Stimulated activated CD4-positive, alpha-beta T cell treated with anti-CD3 and anti-CD28 coated beads, Interleukin-4, amount 100 ng/mL, for 1 hour (primary cell): Measurements from ENCODE around the gene CKMT2.

Source experiments
- DNase-seq: peaks from one replicate; pipeline ENCODE4 v3.0.0-alpha.2; 2020

The CKMT2 gene

DNA sequence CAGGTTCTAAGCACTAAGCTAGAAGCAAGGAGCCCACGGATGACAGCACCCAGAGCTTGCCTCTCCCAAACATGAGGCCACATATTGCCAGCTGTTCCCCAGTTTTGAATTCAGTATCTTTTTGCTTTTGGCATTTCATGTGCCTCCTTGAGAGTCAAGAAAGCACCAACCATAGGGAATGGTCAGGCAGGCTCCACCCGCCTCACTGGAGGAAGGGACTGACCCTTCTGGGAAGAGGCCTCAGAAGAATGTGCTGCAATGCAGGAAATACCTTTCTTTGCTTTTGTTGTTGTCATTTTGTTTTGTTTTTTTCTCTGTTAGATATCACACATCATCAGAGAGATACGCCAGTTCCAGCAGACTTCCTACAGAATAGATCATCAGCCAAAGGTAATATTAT lies 13.7 kb upstream of the CKMT2 start:
- no peak for DNase-seq

DNA sequence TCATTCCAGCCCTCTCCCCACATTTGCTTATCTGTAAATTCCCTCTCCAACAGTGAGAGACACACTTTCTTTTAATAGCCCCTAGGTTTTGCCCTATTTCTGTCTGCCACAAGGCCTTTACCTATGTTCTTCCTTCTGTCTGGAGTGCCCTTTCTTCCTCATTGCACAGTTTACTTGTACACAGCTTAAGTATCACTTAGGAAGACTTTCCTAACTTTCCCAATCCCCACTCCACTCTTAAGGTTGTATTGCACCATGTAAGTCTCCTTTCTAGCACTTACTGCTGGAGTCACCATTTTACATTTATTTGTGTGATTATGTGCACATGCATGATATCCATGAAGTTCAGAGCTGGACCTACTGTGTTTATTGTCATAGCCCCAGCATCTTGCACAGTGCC lies 10.8 kb upstream of the CKMT2 start:
- DNase-seq, result no peak

DNA sequence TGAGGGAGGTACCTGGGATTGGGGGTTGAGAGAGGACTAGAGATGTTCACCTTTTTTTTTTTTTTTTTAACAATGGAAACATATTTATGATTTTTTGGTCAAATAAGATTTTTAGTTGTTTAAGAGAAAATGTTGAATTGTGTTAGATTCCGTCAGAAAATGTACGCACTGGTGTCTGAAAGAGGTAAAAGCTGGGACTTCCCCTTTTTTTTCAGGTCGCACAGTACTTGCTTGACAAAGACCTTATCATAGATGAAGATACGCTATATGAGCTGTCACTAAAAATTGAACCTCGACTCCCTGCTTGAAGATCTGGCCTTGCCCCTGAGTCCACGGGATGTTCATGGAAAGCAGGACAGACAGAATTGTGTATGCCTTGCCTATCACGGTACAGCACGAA lies 7.7 kb upstream of the CKMT2 start:
- no peak for DNase-seq

DNA sequence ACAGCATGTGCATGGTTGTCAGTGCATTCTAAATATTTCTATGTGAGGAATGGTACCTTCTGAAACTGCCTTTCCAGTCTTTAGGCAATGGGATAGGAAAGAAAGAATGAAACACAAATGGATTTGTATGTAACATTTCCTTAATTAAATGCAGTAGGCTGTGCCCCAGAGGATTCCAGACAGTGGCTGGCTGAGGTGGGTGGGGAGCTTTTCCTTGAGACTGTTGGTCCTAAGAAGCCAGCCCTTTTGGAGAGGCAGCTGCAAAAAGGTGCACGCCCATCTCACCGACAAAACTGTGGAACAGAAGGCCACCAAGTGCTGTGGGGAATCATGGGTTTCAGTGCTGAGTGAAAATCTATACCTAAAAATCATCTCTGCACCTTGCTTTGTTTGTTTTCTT lies 6.8 kb upstream of the CKMT2 start:
- no peak for DNase-seq

DNA sequence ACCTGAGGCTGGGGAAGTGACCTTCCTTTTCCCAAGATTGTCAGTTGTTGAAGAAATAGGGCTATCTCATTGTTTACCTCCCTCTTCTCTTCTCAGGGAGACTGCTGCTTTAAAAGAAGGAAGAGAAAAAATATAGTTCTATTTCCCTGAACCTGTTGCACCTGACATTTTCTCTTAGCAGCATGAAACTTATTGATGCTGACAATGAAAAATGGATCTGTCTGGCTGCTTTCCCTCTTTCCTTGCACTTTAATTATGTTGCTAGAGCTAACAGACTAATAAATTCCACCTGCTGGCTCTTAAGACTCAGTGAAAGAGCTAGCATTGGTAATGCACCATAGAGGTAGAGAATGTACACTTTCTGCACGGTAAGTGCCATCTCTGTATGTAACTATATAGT lies 6.2 kb upstream of the CKMT2 start:
- no peak for DNase-seq

DNA sequence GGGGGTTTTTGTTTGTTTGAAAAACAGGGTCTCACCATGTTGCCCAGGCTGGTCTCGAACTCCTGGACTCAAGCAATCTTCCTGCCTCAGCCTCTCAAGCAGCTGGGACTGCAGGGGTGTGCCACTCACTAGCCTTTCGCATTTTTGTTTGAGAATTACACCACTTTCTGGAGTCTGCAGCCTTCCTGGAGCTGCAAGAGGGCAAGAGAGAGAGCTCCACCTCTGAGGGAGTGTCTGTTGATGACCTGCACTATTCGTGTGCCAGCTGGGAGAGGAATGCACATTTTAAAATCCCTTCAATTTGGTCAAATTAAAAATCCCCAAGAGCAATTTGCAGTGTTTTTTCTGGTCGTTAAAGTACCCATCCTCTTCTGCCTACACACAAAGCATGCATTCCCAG lies 5.0 kb upstream of the CKMT2 start:
- DNase-seq, result no peak

DNA sequence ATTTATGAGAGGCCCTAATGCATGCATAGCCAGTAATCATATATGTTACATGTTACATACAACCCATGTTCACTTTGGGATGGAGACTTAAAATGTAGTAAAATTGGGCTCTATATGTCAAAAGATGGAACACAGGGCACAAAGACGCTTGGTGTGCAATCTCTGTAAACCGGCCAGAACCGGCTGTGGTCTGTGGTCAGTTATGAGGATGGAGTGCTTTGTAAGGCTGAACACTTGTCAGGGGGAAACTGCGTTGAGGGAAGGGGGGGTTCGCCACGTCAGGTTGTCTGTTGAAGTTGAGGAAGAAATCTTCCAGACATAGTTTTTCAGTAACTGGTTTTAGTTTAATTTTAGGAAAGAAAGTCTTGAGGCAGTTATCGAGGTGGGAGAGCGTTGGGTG lies 2.7 kb upstream of the CKMT2 start:
- no peak for DNase-seq

DNA sequence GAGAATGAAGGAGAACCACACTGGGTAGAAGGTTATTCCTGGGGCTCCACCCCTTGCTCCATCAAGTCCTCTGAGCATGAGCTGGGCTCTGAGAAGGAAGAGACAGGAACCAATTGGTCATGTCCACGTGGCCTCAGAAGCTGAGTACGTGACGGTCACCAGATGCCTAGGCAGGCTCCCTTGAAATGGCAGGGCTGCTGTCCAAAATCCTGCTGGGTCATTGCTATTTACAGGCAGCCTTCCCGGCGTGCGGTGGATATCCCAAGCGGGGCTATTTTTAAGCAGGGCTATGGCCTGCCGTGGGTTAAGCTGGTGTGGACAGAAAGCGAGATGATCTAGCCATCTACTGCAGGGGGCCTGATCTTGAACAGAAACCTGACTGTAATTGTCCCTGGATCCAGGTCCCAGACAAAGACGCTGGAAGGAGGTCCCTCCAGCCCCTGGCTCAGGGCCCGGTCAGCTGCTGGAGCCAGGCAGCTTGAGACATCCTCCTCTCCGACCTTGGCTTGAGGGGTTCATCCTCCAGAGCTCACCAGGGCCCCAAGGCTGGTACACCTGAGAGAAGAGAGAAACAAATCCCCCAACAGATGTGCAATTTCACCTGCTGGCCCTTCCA lies 550 bp upstream of the CKMT2 start:
- no peak for DNase-seq

DNA sequence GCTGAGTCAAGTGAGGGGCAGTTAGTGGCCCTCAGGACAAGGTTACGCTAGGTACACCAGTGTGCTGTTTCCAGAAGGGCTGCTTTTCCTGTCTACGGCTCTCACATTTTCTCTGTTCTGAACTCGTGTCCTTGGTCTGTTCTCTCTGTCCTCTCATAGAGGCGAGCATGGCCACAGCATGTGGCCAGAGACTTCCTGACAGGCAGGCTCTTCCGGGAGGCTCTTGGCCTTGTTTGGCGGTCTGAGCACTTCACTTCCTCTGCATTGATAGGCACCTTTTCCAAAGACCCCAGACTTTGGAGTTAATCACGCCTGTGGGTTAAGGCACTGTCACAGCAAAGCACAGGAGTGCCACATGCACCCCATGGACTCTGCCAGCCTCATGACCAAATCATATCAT lies 1.2 kb downstream of the CKMT2 start:
- no peak for DNase-seq

DNA sequence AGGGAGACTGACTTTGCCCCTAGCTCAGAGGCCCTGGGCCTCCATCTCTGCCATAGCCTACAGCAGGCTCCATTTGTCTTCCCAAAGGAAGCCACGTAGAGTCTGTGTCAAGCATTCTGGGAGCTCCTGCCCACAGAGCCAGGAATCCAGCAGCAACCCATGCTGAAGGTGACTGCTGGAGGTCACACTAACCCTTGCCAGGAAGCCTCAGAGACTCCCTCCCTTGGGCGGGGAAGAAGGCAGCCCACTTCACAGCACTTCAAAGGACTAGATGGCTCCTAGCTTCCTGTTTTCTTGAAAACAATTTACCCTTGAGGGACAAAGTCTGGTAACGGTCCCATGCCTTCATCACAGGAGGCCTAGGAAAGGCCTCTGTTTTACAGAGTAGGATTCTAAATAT lies 1.7 kb downstream of the CKMT2 start:
- DNase-seq, result no peak

DNA sequence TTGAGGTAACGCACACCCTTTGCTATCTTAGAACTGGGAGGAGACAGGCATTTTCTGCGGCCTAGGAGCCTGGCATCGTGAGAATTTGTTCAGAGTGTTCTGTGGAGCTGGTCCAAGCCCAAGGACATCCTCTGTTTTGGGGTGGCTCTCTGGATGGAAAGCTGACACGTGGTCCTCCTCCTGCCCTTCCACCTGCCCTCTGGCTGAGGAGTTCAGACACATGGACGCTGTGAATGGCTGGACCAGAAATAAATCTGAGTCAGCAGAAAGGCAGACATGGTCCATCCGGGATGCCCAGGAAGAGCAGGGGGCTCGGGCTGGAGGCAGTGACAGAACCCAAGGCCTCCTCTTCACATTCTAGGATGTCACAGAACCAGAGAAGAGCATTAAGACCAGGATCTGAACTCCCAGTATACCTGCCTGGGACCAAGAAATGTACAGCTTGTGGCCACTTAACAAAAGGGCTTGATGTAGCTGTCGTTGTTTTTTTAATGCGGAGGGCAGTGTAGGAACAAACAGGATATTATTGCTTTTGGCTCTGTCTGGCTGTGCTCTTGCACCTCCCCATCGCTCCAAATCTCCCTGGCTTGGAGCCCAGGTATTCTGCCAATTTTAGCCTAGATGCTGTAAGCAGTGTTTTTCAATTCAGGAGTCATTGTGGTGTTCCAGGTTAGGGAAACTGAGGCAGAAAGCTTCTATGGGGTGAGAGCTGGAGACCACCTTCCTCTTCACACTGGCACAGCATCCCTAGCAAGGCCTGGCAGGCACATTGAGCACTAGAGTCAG lies 2.4 kb downstream of the CKMT2 start:
- DNase-seq, result no peak

DNA sequence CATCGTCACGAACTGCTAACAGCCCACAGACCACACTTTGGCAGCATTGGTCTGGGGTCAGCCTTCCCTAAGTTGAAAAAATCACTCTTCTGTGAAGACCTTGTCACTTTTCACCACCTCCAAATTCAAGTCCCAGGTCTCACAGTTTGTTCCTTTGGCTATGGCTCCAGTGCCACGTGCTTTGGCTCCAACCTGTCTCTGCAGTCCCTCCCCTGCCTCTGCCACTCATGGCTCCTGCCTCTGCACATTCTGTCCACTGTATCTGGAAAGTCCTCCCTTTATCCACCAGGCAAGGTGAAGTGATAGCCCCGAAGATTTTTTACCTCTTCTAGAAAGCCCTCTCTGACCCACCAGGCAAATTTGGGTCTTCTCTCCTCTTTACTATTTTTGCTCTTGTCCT lies 5.3 kb downstream of the CKMT2 start:
- no peak for DNase-seq

DNA sequence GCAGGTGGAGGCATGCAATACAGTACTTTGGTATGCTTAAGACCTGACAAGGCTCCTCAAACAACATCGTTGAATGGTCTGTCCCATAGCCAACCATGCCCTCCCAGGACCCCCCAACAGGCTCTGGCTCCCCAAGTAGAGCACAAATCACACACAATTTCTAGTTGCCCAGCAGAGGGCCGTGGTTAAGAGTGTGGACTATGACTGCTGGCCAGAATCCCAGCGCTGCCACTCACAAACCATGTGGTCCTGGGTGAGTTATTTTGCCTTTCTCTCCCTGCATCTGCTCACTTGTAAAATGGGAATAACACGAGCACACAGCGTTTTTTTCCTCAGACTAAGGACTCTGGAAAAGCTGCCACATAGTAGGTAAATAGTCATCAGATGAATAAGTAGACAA lies 6.5 kb downstream of the CKMT2 start:
- DNase-seq, result no peak

DNA sequence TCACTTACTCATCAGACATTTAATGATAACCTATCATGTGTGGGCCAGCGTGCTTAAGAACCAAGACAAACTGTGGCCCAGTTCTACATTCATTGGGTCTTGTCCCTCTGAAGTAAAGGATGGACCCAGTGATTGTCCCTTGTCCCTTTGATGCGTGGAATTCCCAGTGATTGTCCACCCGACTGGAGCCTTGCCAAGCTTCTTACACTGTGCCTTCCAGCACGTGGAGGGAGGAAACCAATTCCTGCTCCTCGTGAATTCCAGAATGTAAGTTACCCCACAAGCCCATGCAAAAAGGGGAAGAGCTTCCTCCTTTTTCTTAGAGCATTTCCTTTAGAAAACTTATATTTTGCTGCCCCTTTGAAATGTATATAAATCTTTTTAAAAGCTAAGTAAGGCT lies 7.9 kb downstream of the CKMT2 start:
- no peak for DNase-seq

DNA sequence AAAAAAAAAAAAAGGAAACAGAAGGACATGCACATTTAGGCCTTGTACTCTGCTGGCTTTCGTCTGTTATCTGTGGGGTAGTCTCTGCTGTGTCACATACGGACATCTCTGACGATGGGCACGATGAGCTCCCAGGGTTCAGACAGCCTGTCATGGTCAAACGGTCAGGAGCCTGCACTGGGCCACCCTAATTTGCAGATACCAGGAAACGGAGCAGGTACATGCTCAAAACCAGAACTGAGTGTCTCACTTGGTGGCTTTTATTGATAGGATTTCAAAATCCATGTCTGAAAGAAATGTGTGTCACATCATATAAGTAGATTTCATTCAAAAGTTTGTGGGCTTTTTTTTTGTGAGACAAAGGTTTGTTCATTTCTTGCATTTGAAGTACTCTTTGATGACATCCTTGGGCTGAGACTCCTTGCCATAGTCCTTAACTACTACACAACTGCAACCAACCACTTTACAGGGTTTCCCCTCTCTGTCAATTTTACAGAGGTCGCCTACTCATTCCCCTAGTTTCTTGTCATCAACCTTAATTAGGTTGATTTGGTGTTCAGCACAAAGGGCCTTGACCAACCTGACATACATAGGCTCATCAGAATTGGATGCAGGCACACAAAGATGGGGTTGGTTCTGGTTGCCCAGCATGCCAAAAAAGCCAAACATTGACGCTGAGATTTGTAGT lies 9.0 kb downstream of the CKMT2 start:
- no peak for DNase-seq

DNA sequence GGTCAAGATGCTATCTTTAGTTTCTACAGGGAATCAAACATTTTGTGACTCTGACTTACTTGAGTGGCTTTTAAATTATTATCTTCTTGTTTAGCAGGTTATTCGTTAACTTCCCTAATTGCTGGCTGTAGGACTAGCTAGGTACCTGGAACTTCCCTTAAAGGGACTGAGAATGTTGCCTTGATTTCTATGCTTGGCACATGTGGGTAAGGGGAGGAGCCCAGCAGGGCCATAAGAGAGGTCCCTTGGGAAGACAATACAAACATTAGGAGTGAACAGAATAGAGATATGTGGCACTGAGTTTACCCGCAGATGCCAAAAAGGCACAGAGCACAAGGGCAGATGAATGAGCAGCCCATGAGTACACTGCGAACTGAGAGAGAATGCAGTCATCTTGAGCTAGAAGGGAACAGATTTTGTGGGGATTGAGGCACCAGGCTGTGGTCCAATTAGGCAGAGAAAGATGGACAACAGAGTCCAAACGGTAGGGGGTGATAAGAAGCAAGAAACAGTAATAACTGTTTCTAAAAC lies 9.8 kb downstream of the CKMT2 start:
- DNase-seq, result no peak

DNA sequence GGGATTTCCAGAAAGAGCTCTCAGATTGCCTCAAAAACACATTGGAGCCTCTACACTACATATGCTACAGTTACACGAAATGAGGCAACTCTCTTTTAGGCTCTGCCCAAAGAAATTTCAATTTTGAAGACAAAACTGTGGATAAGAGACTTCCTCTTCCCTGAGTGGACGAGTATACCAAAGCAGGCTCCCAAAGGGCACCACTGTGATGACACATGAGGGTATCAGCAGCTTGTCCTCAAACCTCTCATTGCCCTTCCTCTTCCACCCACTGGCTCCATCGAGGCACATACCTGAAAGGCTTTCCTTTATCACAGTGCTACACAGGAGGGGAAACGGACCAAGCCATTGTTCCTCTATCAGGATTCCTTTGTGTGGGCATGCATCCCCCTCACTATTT lies 11.3 kb downstream of the CKMT2 start:
- no peak for DNase-seq

DNA sequence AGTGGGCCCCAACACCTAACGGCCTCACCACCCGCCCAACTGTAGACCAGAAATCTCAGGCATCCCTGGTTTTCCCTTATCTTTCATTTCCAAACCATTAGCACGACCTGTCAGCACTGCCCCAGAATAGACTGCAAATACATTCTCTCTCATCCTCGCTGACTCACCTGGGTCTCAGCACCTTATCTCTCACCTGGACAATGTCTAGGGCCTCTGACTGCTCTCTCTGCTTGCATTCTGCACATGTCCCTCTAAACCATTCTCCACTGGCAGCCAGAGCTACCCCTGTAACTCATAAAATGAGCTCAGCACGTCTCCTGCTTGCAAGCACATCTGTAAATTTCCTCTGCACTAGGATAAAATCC lies 12.7 kb downstream of the CKMT2 start:
- DNase-seq, result no peak

DNA sequence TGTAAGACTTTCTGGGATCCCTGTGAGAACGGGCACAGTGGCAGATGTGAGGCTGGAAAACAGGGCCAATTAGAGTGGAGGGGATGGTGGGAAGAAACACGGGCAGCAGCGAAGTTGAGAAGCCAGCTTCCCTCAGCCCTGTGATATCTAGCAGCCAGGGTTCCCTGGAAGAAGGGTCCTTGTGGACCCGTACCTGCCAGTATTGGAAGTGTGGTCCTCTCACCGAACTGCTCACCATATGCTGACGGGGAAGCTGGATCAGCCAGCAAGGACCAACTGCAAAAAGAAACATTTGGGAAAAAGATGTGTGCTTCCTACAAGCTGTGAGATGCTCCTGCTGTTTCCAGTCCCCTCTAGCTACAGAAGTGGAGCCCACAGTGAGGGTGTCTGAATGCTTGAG lies 13.6 kb downstream of the CKMT2 start:
- DNase-seq, result no peak

DNA sequence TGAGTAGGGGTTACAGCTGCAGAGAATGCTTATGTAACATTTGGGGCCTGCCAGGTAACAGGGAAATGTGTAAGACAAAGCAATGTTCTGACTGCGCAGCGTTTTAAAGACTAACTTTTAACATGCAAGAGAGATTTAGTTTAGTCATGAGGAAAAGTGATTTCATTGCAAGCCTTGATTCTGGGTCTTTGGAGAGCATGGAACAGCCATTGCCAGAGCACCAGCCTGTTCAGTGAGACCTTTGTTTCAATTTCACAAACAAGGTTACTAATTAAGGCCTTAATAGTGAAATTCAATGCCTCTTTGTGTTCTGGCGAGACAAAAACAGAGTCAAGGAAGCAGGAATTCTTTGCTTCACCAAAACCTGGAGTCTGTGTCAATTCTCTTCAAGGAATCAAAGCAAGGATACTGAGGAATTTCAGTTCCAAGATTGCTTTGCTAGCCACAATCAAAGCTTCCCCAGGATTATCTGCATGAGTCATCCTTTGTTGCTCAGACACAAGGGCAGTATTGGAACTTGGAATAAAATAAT lies 14.4 kb downstream of the CKMT2 start:
- no peak for DNase-seq

DNA sequence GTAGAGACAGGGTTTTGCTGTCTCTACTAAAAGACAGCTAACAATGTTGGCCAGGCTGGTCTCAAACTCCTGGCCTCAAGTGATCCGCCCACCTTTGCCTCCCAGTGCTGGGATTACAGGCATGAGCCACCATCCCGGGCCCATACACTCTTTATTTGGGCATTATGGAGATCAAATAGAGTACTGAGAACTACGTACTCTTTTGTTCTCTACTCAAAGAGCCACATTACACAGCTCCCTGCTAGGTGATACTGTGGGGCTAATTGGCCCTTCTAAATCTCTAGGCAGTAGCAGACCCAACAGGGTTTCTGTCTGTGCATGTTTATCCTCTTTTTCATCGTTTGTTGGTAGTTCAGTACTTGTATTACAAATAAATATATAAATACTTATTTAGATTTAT lies 16.1 kb downstream of the CKMT2 start:
- no peak for DNase-seq

DNA sequence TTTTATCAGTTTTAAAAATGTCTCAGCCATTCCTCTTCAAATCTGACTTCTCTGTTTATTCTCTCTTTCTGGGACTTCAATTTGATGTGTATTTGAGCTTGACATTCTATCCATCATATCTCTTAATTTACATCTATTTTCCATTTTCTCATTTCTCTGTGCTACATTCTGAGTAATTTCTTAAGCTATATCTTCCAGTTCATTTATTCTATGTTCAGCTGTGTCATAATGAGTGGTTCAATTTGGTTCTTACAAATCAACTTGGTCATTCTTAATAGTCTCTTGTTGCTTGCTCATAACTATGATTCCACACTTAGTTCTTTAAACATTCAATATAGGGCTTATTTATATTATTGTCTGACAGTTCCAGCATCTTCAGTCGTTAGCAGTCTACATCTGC lies 16.9 kb downstream of the CKMT2 start:
- no peak for DNase-seq

DNA sequence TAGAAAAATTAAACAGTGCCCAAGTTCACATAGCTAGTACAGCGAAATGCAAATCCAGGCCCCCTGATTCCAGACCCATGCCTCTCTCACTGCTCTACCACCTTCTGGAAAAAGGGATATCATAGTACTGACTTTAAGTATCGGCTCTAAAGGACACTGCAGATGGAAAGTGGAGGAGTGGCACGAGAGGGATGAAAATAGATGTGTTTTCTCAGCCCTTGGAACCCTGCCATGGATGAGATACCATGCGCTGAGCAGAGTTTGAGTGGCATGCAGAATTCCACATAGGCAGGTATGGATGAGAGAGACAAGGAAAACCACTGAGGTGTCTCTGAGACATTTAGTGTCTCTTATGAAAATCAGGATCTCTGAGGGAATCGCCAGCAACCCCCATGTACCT lies 18.8 kb downstream of the CKMT2 start:
- no peak for DNase-seq

DNA sequence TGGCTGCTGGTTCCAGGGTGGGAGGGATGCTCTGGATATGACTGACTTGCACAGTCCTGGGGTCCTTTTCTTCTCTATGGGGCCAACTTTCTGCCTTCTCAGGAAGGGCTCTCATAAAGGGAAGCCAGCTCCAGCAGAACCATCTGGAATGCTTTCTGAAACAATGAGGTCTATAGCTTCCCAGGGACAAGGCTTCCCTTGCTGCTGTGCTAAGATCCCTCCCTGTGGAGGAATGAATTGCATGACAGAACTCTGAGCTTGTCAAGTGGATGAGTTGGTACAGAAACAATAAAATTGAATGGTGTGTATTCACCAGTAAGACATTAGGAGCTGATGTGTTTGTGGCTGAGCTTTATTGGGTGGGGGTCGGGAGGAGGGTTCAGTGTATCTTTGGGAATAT lies 19.8 kb downstream of the CKMT2 start:
- no peak for DNase-seq
